ENCODE measurements around the gene ATG4C.

The ATG4C gene

GRCh38 chr1:62870148-62870547 lies 86.2 kb downstream of the ATG4C start:
- H3F3A ChIP-seq (ENCODE audit: low read depth): no peaks in the 10 kb centered on the region

GRCh38 chr1:62875676-62876075 lies 91.7 kb downstream of the ATG4C start:
- H3K9me3 ChIP-seq (ENCODE audit: insufficient read depth, low read depth, low read length): no peaks in the 10 kb centered on the region
- no peaks in the 10 kb centered on the region for H3K9me2 ChIP-seq (replicated peaks; ENCODE audit: low read depth, low read length)
- H3K4me3 ChIP-seq (ENCODE audit: low read length, poor library complexity, severe bottlenecking): no peak overlapping the region
- H3K4me2 ChIP-seq (ENCODE audit: low read depth, low read length, poor library complexity, severe bottlenecking): no peak overlapping the region
- no peaks in the 10 kb centered on the region for H3K36me3 ChIP-seq (ENCODE audit: insufficient read depth, low read length)
- H2AFZ ChIP-seq (ENCODE audit: low read length): no peak overlapping the region
- no peaks in the 10 kb centered on the region for H3K4me1 ChIP-seq (ENCODE audit: insufficient read depth, low read length, poor library complexity, severe bottlenecking)
- H3K9ac ChIP-seq (ENCODE audit: low read depth, low read length, poor library complexity, severe bottlenecking): no peak overlapping the region
- H4K20me1 ChIP-seq (ENCODE audit: insufficient read depth, low read length, poor library complexity, severe bottlenecking): no peaks in the 10 kb centered on the region
- TF ChIP-seq EZH2phosphoT487 (IDR thresholded peaks at IDR 0.05; ENCODE audit: borderline replicate concordance): no peak
- TF ChIP-seq CTCF (conservative IDR thresholded peaks at IDR 0.05; ENCODE audit: low read length): no peak
- no peaks in the 10 kb centered on the region for H3F3A ChIP-seq (ENCODE audit: low read depth)
- no peaks in the 10 kb centered on the region for H3K79me2 ChIP-seq (ENCODE audit: insufficient read depth, low read length)
- no peaks in the 10 kb centered on the region for H3K27me3 ChIP-seq (ENCODE audit: insufficient read depth, low read length, poor library complexity, severe bottlenecking)

More at GRCh38 chr1:62870148-62870547, 86.2 kb downstream of the ATG4C start:
- Histone ChIP-seq H3K27me3 (ENCODE audit: insufficient read depth, low read length, poor library complexity, severe bottlenecking) (no peaks in the 10 kb centered on the region), H3K9me3 (ENCODE audit: insufficient read depth, low read depth, low read length) (no peaks in the 10 kb centered on the region), H3K4me3 (ENCODE audit: low read length, poor library complexity, severe bottlenecking) (no peak overlapping the region), H3K9me2 (replicated peaks; ENCODE audit: low read depth, low read length) (no peaks in the 10 kb centered on the region), H2AFZ (ENCODE audit: low read length) (no peak overlapping the region), H3K4me1 (ENCODE audit: insufficient read depth, low read length, poor library complexity, severe bottlenecking) (no peaks in the 10 kb centered on the region), H3K4me2 (ENCODE audit: low read depth, low read length, poor library complexity, severe bottlenecking) (no peak overlapping the region), H3K79me2 (ENCODE audit: insufficient read depth, low read length) (no peaks in the 10 kb centered on the region), H3K9ac (ENCODE audit: low read depth, low read length, poor library complexity, severe bottlenecking) (no peak overlapping the region), H4K20me1 (ENCODE audit: insufficient read depth, low read length, poor library complexity, severe bottlenecking) (no peaks in the 10 kb centered on the region), H3K36me3 (ENCODE audit: insufficient read depth, low read length) (no peaks in the 10 kb centered on the region)
- TF ChIP-seq CTCF (conservative IDR thresholded peaks at IDR 0.05; ENCODE audit: low read length): no peak
- no peak for TF ChIP-seq EZH2phosphoT487 (IDR thresholded peaks at IDR 0.05; ENCODE audit: borderline replicate concordance)

- H3K9ac ChIP-seq (ENCODE audit: low read depth, low read length, poor library complexity, severe bottlenecking): no peak overlapping the region
- H3K4me3 ChIP-seq (ENCODE audit: low read length, poor library complexity, severe bottlenecking): no peak overlapping the region
- H2AFZ ChIP-seq (ENCODE audit: low read length): no peak overlapping the region
- TF ChIP-seq CTCF (conservative IDR thresholded peaks at IDR 0.05; ENCODE audit: low read length): no peak
- no peak for TF ChIP-seq EZH2phosphoT487 (IDR thresholded peaks at IDR 0.05; ENCODE audit: borderline replicate concordance)
- no peaks in the 10 kb centered on the region for H4K20me1 ChIP-seq (ENCODE audit: insufficient read depth, low read length, poor library complexity, severe bottlenecking)
- H3K27me3 ChIP-seq (ENCODE audit: insufficient read depth, low read length, poor library complexity, severe bottlenecking): no peaks in the 10 kb centered on the region
- H3K79me2 ChIP-seq (ENCODE audit: insufficient read depth, low read length): no peaks in the 10 kb centered on the region
- H3K36me3 ChIP-seq (ENCODE audit: insufficient read depth, low read length): no peaks in the 10 kb centered on the region
- no peaks in the 10 kb centered on the region for H3K4me1 ChIP-seq (ENCODE audit: insufficient read depth, low read length, poor library complexity, severe bottlenecking)
- H3K9me2 ChIP-seq (replicated peaks; ENCODE audit: low read depth, low read length): no peaks in the 10 kb centered on the region
- no peaks in the 10 kb centered on the region for H3K9me3 ChIP-seq (ENCODE audit: insufficient read depth, low read depth, low read length)
- no peaks in the 10 kb centered on the region for H3F3A ChIP-seq (ENCODE audit: low read depth)
- no peak overlapping the region for H3K4me2 ChIP-seq (ENCODE audit: low read depth, low read length, poor library complexity, severe bottlenecking)
Measured at GRCh38 chr1:62876535-62876934, 92.6 kb downstream of the ATG4C start.

Measured in Loucy (cell line).